Smooth muscle cell (in vitro differentiated cells): ENCODE measurements around the gene TNFRSF8. TPM values are rescaled to one million over a fixed set of nuclear protein-coding genes. Genes with fewer than 3 reads are reported as not detected.

ENCODE experiments used
- DNase-seq: peaks from one replicate; lab custom pipeline; 2025; ENCODE audit not compliant: unreplicated experiment; lab: John Stamatoyannopoulos, UW
- H2AFZ ChIP-seq: fragments of 200-600 bp; sonication (generic); 2 replicates; pipeline ENCODE4 v1.6.0; 2016; ENCODE audit warnings: antibody characterized with exemption, low read depth, mild to moderate bottlenecking
- H3F3A ChIP-seq: fragments of 200-600 bp; sonication (generic); 2 replicates; pipeline ENCODE4 v1.6.0; 2017; ENCODE audit warnings: antibody characterized with exemption, low read depth
- H3K27ac ChIP-seq: fragments of 200-600 bp; sonication (generic); 2 replicates; pipeline ENCODE4 v1.5.1; 2016; ENCODE audit warnings: low read depth, mild to moderate bottlenecking
- H3K27me3 ChIP-seq: fragments of 200-600 bp; sonication (generic); 2 replicates; pipeline ENCODE4 v1.6.1; 2016; ENCODE audit warnings: low read depth, mild to moderate bottlenecking
- H3K36me3 ChIP-seq: fragments of 200-600 bp; sonication (generic); 2 replicates; pipeline ENCODE4 v1.5.1; 2016; ENCODE audit warnings: low read depth
- H3K4me1 ChIP-seq: fragments of 200-600 bp; sonication (generic); 2 replicates; pipeline ENCODE4 v1.5.1; 2016; ENCODE audit warnings: low read depth
- H3K4me2 ChIP-seq: fragments of 200-600 bp; sonication (generic); 2 replicates; pipeline ENCODE4 v1.6.0; 2016; ENCODE audit warnings: mild to moderate bottlenecking
- H3K4me3 ChIP-seq: fragments of 200-600 bp; sonication (generic); 2 replicates; pipeline ENCODE4 v1.5.1; 2016; ENCODE audit warnings: mild to moderate bottlenecking
- H3K79me2 ChIP-seq: fragments of 200-600 bp; sonication (generic); 2 replicates; pipeline ENCODE4 v1.6.0; 2016; ENCODE audit warnings: low read depth, mild to moderate bottlenecking
- H3K9ac ChIP-seq: fragments of 200-600 bp; sonication (generic); 2 replicates; pipeline ENCODE4 v1.6.0; 2016; ENCODE audit warnings: low read depth
- H3K9me3 ChIP-seq: fragments of 200-600 bp; sonication (generic); replicated peaks from 2 replicates; pipeline ENCODE4 v1.5.1; 2016; ENCODE audit warnings: low read depth
- H4K20me1 ChIP-seq: fragments of 200-600 bp; sonication (generic); 2 replicates; pipeline ENCODE4 v1.6.0; 2016; ENCODE audit warnings: low read depth
- CTCF ChIP-seq: fragments of 200-600 bp; sonication (generic); IDR thresholded peaks from 2 replicates; pipeline ENCODE4 v1.5.1; 2017; ENCODE audit warnings: borderline replicate concordance, mild to moderate bottlenecking, antibody characterized with exemption; ENCODE audit not compliant: insufficient read depth, poor library complexity, severe bottlenecking
- WGBS: methylation state at CpG from one replicate; pipeline ENCODE4 v1.1.7; 2016; ENCODE audit warnings: low lambda C conversion rate; 5-methylcytosine and 5-hydroxymethylcytosine counted together
- polyA plus RNA-seq: library from polyadenylated mRNA; unstranded; fragments of >200 nt; fragmentation: Nextera tagmentation; extraction: Ambion mirVana; gene quantifications from 2 replicates; pipeline ENCODE4 v1.2.1, GENCODE V29; 2016
- total RNA-seq: library from RNA; depleted of rRNA; stranded (reverse); fragments of >200 nt; gene quantifications from 2 replicates; pipeline ENCODE4 v1.2.3, GENCODE V29; 2014

The TNFRSF8 gene
- total and polyA plus RNA-seq, 2 experiments from 2014 or later, result 0.54 to 1.3 TPM

DNA sequence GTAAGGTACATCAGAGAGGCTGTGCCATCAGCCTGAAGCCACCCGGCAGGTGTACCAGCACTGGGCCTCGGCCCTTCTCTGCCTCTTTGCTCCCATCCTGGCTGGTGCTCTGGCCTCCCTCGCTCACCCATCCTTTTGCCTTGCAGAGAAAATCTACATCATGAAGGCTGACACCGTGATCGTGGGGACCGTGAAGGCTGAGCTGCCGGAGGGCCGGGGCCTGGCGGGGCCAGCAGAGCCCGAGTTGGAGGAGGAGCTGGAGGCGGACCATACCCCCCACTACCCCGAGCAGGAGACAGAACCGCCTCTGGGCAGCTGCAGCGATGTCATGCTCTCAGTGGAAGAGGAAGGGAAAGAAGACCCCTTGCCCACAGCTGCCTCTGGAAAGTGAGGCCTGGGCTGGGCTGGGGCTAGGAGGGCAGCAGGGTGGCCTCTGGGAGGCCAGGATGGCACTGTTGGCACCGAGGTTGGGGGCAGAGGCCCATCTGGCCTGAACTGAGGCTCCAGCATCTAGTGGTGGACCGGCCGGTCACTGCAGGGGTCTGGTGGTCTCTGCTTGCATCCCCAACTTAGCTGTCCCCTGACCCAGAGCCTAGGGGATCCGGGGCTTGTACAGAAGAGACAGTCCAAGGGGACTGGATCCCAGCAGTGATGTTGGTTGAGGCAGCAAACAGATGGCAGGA, 79.2 kb downstream of the TNFRSF8 start:
- H3K27ac ChIP-seq, result no peak overlapping the region
- H2AFZ ChIP-seq, result no peak overlapping the region
- no peak for TF ChIP-seq CTCF
- 85% methylated on average over 18 of the region's 18 CpGs for WGBS
- H3K36me3 ChIP-seq, result no peaks in the 10 kb centered on the region
- no peak overlapping the region for H3K4me2 ChIP-seq
- peaks cover 4% of the 10 kb centered on the region for H3F3A ChIP-seq
- no peaks in the 10 kb centered on the region for H3K79me2 ChIP-seq
- H3K4me1 ChIP-seq, result peaks cover 3% of the 10 kb centered on the region
- DNase-seq, result no peak
- H3K4me3 ChIP-seq, result no peak overlapping the region
- H3K9ac ChIP-seq, result no peak overlapping the region
- H3K9me3 ChIP-seq, result no peaks in the 10 kb centered on the region
- no peaks in the 10 kb centered on the region for H3K27me3 ChIP-seq
- H4K20me1 ChIP-seq, result no peaks in the 10 kb centered on the region

- H3K4me3 ChIP-seq, result no peak overlapping the region
- H3K9me3 ChIP-seq, result no peaks in the 10 kb centered on the region
- H3K79me2 ChIP-seq, result no peaks in the 10 kb centered on the region
- DNase-seq, result no peak
- no peak for TF ChIP-seq CTCF
- peak overlapping the region; percentile 54 for H3K9ac ChIP-seq
- peak overlapping the region; percentile 41 for H3K4me2 ChIP-seq
- peaks cover 4% of the 10 kb centered on the region for H3F3A ChIP-seq
- no peaks in the 10 kb centered on the region for H4K20me1 ChIP-seq
- WGBS, result 89% methylated on average over 21 of the region's 21 CpGs
- no peaks in the 10 kb centered on the region for H3K27me3 ChIP-seq
- no peaks in the 10 kb centered on the region for H3K36me3 ChIP-seq
- no peak overlapping the region for H2AFZ ChIP-seq
- H3K27ac ChIP-seq, result peak overlapping the region; percentile 89
- H3K4me1 ChIP-seq, result peaks cover 3% of the 10 kb centered on the region
Measured at GRCh38 chr1:12142891-12143630, 80.0 kb downstream of the TNFRSF8 start.

DNA sequence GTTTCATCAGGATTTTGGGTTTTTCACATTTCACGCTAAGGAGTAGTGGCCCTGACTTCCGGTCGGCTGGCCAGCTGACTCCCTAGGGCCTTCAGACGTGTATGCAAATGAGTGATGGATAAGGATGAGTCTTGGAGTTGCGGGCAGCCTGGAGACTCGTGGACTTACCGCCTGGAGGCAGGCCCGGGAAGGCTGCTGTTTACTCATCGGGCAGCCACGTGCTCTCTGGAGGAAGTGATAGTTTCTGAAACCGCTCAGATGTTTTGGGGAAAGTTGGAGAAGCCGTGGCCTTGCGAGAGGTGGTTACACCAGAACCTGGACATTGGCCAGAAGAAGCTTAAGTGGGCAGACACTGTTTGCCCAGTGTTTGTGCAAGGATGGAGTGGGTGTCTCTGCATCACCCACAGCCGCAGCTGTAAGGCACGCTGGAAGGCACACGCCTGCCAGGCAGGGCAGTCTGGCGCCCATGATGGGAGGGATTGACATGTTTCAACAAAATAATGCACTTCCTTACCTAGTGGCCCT, 80.6 kb downstream of the TNFRSF8 start:
- peaks cover 3% of the 10 kb centered on the region for H3K4me1 ChIP-seq
- no peaks in the 10 kb centered on the region for H3K36me3 ChIP-seq
- H3K9ac ChIP-seq, result peak overlapping the region; percentile 54
- no peak for TF ChIP-seq CTCF
- 13% methylated on average over 17 of the region's 17 CpGs for WGBS
- no peaks in the 10 kb centered on the region for H3K9me3 ChIP-seq
- H3K27ac ChIP-seq, result peak overlapping the region; percentile 89
- no peak overlapping the region for H2AFZ ChIP-seq
- no peak overlapping the region for H3K4me3 ChIP-seq
- H3K79me2 ChIP-seq, result no peaks in the 10 kb centered on the region
- no peaks in the 10 kb centered on the region for H4K20me1 ChIP-seq
- no peaks in the 10 kb centered on the region for H3K27me3 ChIP-seq
- H3F3A ChIP-seq, result peaks cover 4% of the 10 kb centered on the region
- peak; percentile 35 for DNase-seq
- peak overlapping the region; percentile 69 for H3K4me2 ChIP-seq
